HG02759 (cell line): Measurements from ENCODE around the gene ABCB4.

Experiments
- ATAC-seq: cut with Tn5 transposase; IDR thresholded peaks from one replicate; pipeline ENCODE4 v1.9.1; 2021; ENCODE audit warnings: mild to moderate bottlenecking, moderate library complexity; ENCODE audit not compliant: unreplicated experiment

The ABCB4 gene

GRCh38 chr7:87427288-87427687 lies 48.2 kb downstream of the ABCB4 start:
- no peak for ATAC-seq

GRCh38 chr7:87426160-87426559 lies 49.3 kb downstream of the ABCB4 start:
- peak; percentile 56 for ATAC-seq

GRCh38 chr7:87424075-87424474 lies 51.4 kb downstream of the ABCB4 start:
- ATAC-seq = no peak

- no peak for ATAC-seq
These were observed 55.3 kb downstream of the ABCB4 start for GRCh38 chr7:87420173-87420572.

- peak; percentile 83 for ATAC-seq
These were observed 58.5 kb downstream of the ABCB4 start for GRCh38 chr7:87416682-87417587.

- ATAC-seq = no peak
These were observed 60.7 kb downstream of the ABCB4 start for GRCh38 chr7:87414794-87415188.

GRCh38 chr7:87413951-87414793 lies 61.3 kb downstream of the ABCB4 start:
- no peak for ATAC-seq

- no peak for ATAC-seq
These were observed 62.5 kb downstream of the ABCB4 start for GRCh38 chr7:87413029-87413428.

- no peak for ATAC-seq
These were observed 64.3 kb downstream of the ABCB4 start for GRCh38 chr7:87411186-87411585.

- no peak for ATAC-seq
These were observed 70.8 kb downstream of the ABCB4 start for GRCh38 chr7:87404674-87405073.

GRCh38 chr7:87398446-87398845 lies 77.0 kb downstream of the ABCB4 start:
- ATAC-seq = no peak

GRCh38 chr7:87395442-87396020 lies 79.9 kb downstream of the ABCB4 start:
- ATAC-seq = no peak

- ATAC-seq = no peak
These were observed 84.3 kb downstream of the ABCB4 start for GRCh38 chr7:87391020-87391701.

GRCh38 chr7:87380905-87381304 lies 94.6 kb downstream of the ABCB4 start:
- no peak for ATAC-seq

- no peak for ATAC-seq
These were observed 99.6 kb downstream of the ABCB4 start for GRCh38 chr7:87375662-87376435.

GRCh38 chr7:87370660-87371180 lies 104.8 kb downstream of the ABCB4 start:
- no peak for ATAC-seq

- ATAC-seq = no peak
These were observed 106.3 kb downstream of the ABCB4 start for GRCh38 chr7:87369216-87369615.

- no peak for ATAC-seq
These were observed 111.2 kb downstream of the ABCB4 start for GRCh38 chr7:87364246-87364645.

- no peak for ATAC-seq
These were observed 112.1 kb downstream of the ABCB4 start for GRCh38 chr7:87363342-87363741.

- no peak for ATAC-seq
These were observed 114.2 kb downstream of the ABCB4 start for GRCh38 chr7:87361320-87361719.
